ENCODE data around the gene DIRAS1. TPM values are rescaled to one million over a fixed set of nuclear protein-coding genes. Genes with fewer than 3 reads are reported as not detected.
"Not testable (repeated sequence)": the region's sequence is repeated elsewhere in the genome, so short reads cannot be mapped to it uniquely, and the experiment has no call there.

Gene DIRAS1
- total and polyA plus RNA-seq, 2 of the 4 experiments (the other 2 are of a cell fraction) = 1.4 to 10.3 TPM

GRCh38 chr19:2668175-2668763 is 52.9 kb downstream of the DIRAS1 start:
- H2BK15ac ChIP-seq (ENCODE audit: low read depth, low read length) = no peak overlapping the region
- no TSS peak for BruUV-seq (replicated peaks)
- no peak for DNase-seq
- TF ChIP-seq MXI1 (IDR thresholded peaks at IDR 0.05; ENCODE audit: borderline replicate concordance, low read depth, low read length) (no peak), FOS (IDR thresholded peaks at IDR 0.05; ENCODE audit: low read depth, low read length) (no peak), POLR2A (IDR thresholded peaks at IDR 0.05; ENCODE audit: low read depth, low read length) (no peak)
- H3K56ac ChIP-seq (ENCODE audit: extremely low read depth, insufficient read depth, low read length) = no peak overlapping the region
- no peak overlapping the region for H3K23ac ChIP-seq (ENCODE audit: low read depth, low read length)
- H4K91ac ChIP-seq (ENCODE audit: insufficient read depth, low read depth, low read length) = no peak overlapping the region
- no peak overlapping the region for H3K4me3 ChIP-seq (ENCODE audit: insufficient read depth, low read depth, low read length)
- no peaks in the 10 kb centered on the region for H3K36me3 ChIP-seq (ENCODE audit: control insufficient read depth, insufficient read depth, low read length)
- H2AK9ac ChIP-seq (replicated peaks; ENCODE audit: low read depth, low read length, poor library complexity) = no peak overlapping the region
- no peak overlapping the region for H3K9ac ChIP-seq (ENCODE audit: low read depth, low read length)
- H4K8ac ChIP-seq (ENCODE audit: low read depth in 2 of 2, low read length in 2 of 2) = no peak overlapping the region
- dilution Hi-C loops (cut with HindIII; ENCODE audit: low sequenced_read_pairs, unreplicated experiment) (no loop called here), in situ Hi-C loops (cut with MboI; ENCODE audit: low sequenced_read_pairs) (loop anchor here (10.0 kb wide), 1 partner anchor 197 kb away; the partner anchor contains the start of gene ZNF556), intact Hi-C loops (cut with micrococcal nuclease) (no loop called here)
- CTCF ChIA-PET = no interaction called here
- H3K27me3 ChIP-seq (ENCODE audit: control insufficient read depth, insufficient read depth, low read length) = peaks cover 15% of the 10 kb centered on the region
- H2AK5ac ChIP-seq (ENCODE audit: low read depth, low read length) = no peak overlapping the region
- H3K9me1 ChIP-seq (ENCODE audit: insufficient read depth, low read length) = no peaks in the 10 kb centered on the region
- no peak overlapping the region for H3K27ac ChIP-seq (ENCODE audit: insufficient read depth, low read length)
- no peaks in the 10 kb centered on the region for H4K20me1 ChIP-seq (ENCODE audit: insufficient read depth, low read length)
- WGBS, 2 experiments (ENCODE audit: extremely low coverage in 2 of 2, insufficient read length in 1 of 2) = 41% methylated on average over 5 of the region's 15 CpGs; no CpG with 5 or more reads in 1 of the 2 experiments
- no peak overlapping the region for H2BK20ac ChIP-seq (ENCODE audit: low read depth, low read length)
- no peak overlapping the region for H4K5ac ChIP-seq (ENCODE audit: low read depth, low read length)
- no peak overlapping the region for H3K14ac ChIP-seq (replicated peaks; ENCODE audit: low read depth, low read length)
- no peak overlapping the region for H2BK5ac ChIP-seq (ENCODE audit: low read depth, low read length, poor library complexity, severe bottlenecking)
- H3K4me2 ChIP-seq (ENCODE audit: low read depth, low read length) = no peak overlapping the region
- peaks cover under 1% of the 10 kb centered on the region for H3K9me3 ChIP-seq (ENCODE audit: control insufficient read depth, insufficient read depth, low read length)
- H2AFZ ChIP-seq (replicated peaks; ENCODE audit: low read length, poor library complexity) = no peak overlapping the region
- no peak overlapping the region for H2BK120ac ChIP-seq (ENCODE audit: low read depth, low read length)
- POLR2A ChIA-PET (ENCODE audit: unreplicated experiment) = no interaction called here
- H3K4me1 ChIP-seq (ENCODE audit: control insufficient read depth, insufficient read depth, low read length) = no peaks in the 10 kb centered on the region
- no peak overlapping the region for H3K18ac ChIP-seq (ENCODE audit: low read depth, low read length)
- H3K79me1 ChIP-seq (ENCODE audit: low read depth in 1 of 2, low read length in 2 of 2) = no peaks in the 10 kb centered on the region
- no peak overlapping the region for H3K4ac ChIP-seq (ENCODE audit: low read depth, low read length)
- no peak for ATAC-seq (ENCODE audit: low read depth)

GRCh38 chr19:2667349-2667748 is 53.8 kb downstream of the DIRAS1 start:
- H4K8ac ChIP-seq (ENCODE audit: low read depth in 2 of 2, low read length in 2 of 2); H3K23ac ChIP-seq (ENCODE audit: low read depth, low read length); H3K56ac ChIP-seq (ENCODE audit: extremely low read depth, insufficient read depth, low read length); H3K18ac ChIP-seq (ENCODE audit: low read depth, low read length); H3K9ac ChIP-seq (ENCODE audit: low read depth, low read length); H2BK15ac ChIP-seq (ENCODE audit: low read depth, low read length); H4K91ac ChIP-seq (ENCODE audit: insufficient read depth, low read depth, low read length); H3K14ac ChIP-seq (replicated peaks; ENCODE audit: low read depth, low read length); H3K4me1 ChIP-seq (ENCODE audit: control insufficient read depth, insufficient read depth, low read length); CTCF ChIA-PET; H2AK9ac ChIP-seq (replicated peaks; ENCODE audit: low read depth, low read length, poor library complexity); H2BK20ac ChIP-seq (ENCODE audit: low read depth, low read length); intact Hi-C loops (cut with micrococcal nuclease); H3K4me3 ChIP-seq (ENCODE audit: insufficient read depth, low read depth, low read length); BruUV-seq (replicated peaks); H3K9me1 ChIP-seq (ENCODE audit: insufficient read depth, low read length); H2AFZ ChIP-seq (replicated peaks; ENCODE audit: low read length, poor library complexity); H3K79me1 ChIP-seq (ENCODE audit: low read depth in 1 of 2, low read length in 2 of 2); H4K20me1 ChIP-seq (ENCODE audit: insufficient read depth, low read length); ATAC-seq (ENCODE audit: low read depth); dilution Hi-C loops (cut with HindIII; ENCODE audit: low sequenced_read_pairs, unreplicated experiment); H3K27ac ChIP-seq (ENCODE audit: insufficient read depth, low read length); H3K36me3 ChIP-seq (ENCODE audit: control insufficient read depth, insufficient read depth, low read length); POLR2A ChIA-PET (ENCODE audit: unreplicated experiment); H3K4ac ChIP-seq (ENCODE audit: low read depth, low read length); H4K5ac ChIP-seq (ENCODE audit: low read depth, low read length); H2BK120ac ChIP-seq (ENCODE audit: low read depth, low read length); H3K4me2 ChIP-seq (ENCODE audit: low read depth, low read length); H3K9me3 ChIP-seq (ENCODE audit: control insufficient read depth, insufficient read depth, low read length); H2BK5ac ChIP-seq (ENCODE audit: low read depth, low read length, poor library complexity, severe bottlenecking); H2AK5ac ChIP-seq (ENCODE audit: low read depth, low read length); DNase-seq: not testable (repeated sequence)
- in situ Hi-C loops (cut with MboI; ENCODE audit: low sequenced_read_pairs) = loop anchor here (10.0 kb wide), 1 partner anchor 197 kb away; the partner anchor contains the start of gene ZNF556
- 80% methylated on average over 2 of the region's 10 CpGs; no CpG with 5 or more reads in 1 of the 2 experiments for WGBS, 2 experiments (ENCODE audit: extremely low coverage in 2 of 2, insufficient read length in 1 of 2)
- H3K27me3 ChIP-seq (ENCODE audit: control insufficient read depth, insufficient read depth, low read length) = peaks cover 15% of the 10 kb centered on the region
